B cell (primary cell): ENCODE results near the gene DEDD2. TPM values are rescaled to one million over a fixed set of nuclear protein-coding genes. Genes with fewer than 3 reads are reported as not detected.
A peak's percentile ranks its signal among the peaks of the same experiment; 100 is the strongest.

Source experiments
- ATAC-seq: fragments of 200-7000 bp; cut with Tn5 transposase; one replicate; pipeline ENCODE4 v1.10.0; 2021; ENCODE audit warnings: low read depth, mild to moderate bottlenecking, moderate number of reproducible peaks, moderate library complexity
- CTCF ChIA-PET: fragments of 350-600 bp; sonication (Branson Sonifier 250); formaldehyde crosslinking; loops from one replicate; lab custom pipeline; 2021; ENCODE audit warnings: antibody characterized with exemption, inconsistent platforms; lab: Charles Lee
- POLR2A ChIA-PET: fragments of 350-600 bp; sonication (Branson Sonifier 250); formaldehyde crosslinking; loops from one replicate; lab custom pipeline; 2021; ENCODE audit warnings: antibody characterized with exemption; lab: Charles Lee
- DNase-seq: peaks from one replicate; pipeline ENCODE4 v3.0.0; 2013
- H2AFZ ChIP-seq: 2 replicates; pipeline ENCODE4 v1.6.1; 2012; ENCODE audit warnings: mild to moderate bottlenecking, low read depth, low read length; ENCODE audit not compliant: insufficient read depth, poor library complexity, severe bottlenecking
- H3K27ac ChIP-seq, 2 donors: 1 replicate in 1 of 2; 2 replicates in 1 of 2; pipeline ENCODE4 v1.5.1; 2012 to 2013; ENCODE audit warnings: low read length in 2 of 2, mild to moderate bottlenecking in 2 of 2, moderate library complexity in 1 of 2
- H3K27me3 ChIP-seq, 4 experiments: fragments of 200-600 bp in 1 of 4; sonication (generic) in 1 of 4; replicated peaks in 1 of 4; 1 replicate in 2 of 4; 2 replicates in 2 of 4; pipeline versions ENCODE4 v1.6.1 to v1.7.0; 2013 to 2016; ENCODE audit warnings: low read length in 3 of 4, mild to moderate bottlenecking in 2 of 4, mixed read lengths in 1 of 4, moderate library complexity in 1 of 4; ENCODE audit not compliant: insufficient read depth in 4 of 4, control insufficient read depth in 3 of 4; ENCODE audit errors: control extremely low read depth in 1 of 4
- H3K36me3 ChIP-seq, 2 experiments: replicated peaks in 1 of 2; 1 replicate in 1 of 2; 2 replicates in 1 of 2; pipeline versions ENCODE4 v1.6.1 to v1.7.1; 2013; ENCODE audit warnings: low read length in 1 of 2; ENCODE audit not compliant: insufficient read depth in 2 of 2, control insufficient read depth in 1 of 2; ENCODE audit errors: control extremely low read depth in 1 of 2, extremely low read depth in 1 of 2
- H3K4me1 ChIP-seq, 2 donors: fragments of 200-600 bp in 1 of 2; sonication (generic) in 1 of 2; 1 replicate in 1 of 2; 2 replicates in 1 of 2; pipeline versions ENCODE4 v1.5.1 to v1.6.1; 2013 to 2017; ENCODE audit warnings: low read length in 2 of 2; ENCODE audit not compliant: control insufficient read depth in 2 of 2, insufficient read depth in 2 of 2
- H3K4me2 ChIP-seq: replicated peaks from 2 replicates; pipeline ENCODE3; 2012; ENCODE audit warnings: mild to moderate bottlenecking, low read depth, low read length; ENCODE audit not compliant: poor library complexity, severe bottlenecking
- H3K4me3 ChIP-seq, 5 experiments: fragments of 200-600 bp in 1 of 5; sonication (generic) in 1 of 5; 1 replicate in 3 of 5; 2 replicates in 2 of 5; pipeline versions ENCODE4 v1.5.1 to v1.7.0; 2011 to 2016; ENCODE audit warnings: low read length in 4 of 5, mild to moderate bottlenecking in 4 of 5, low read depth in 2 of 5, control low read depth in 1 of 5, moderate library complexity in 1 of 5; ENCODE audit not compliant: insufficient read depth in 1 of 5; ENCODE audit errors: control extremely low read depth in 1 of 5, extremely low read depth in 1 of 5
- H3K79me2 ChIP-seq: fragments of 200-600 bp; sonication (generic); one replicate; pipeline ENCODE4 v1.6.0; 2016; ENCODE audit warnings: low read length; ENCODE audit not compliant: control insufficient read depth, insufficient read depth
- H3K9ac ChIP-seq: fragments of 200-600 bp; sonication (generic); 2 replicates; pipeline ENCODE4 v1.6.1; 2017; ENCODE audit warnings: mild to moderate bottlenecking, low read length, moderate library complexity
- H3K9me3 ChIP-seq, 3 donors: one replicate each; pipeline versions ENCODE4 v1.6.1 to v1.7.1; 2013; ENCODE audit warnings: low read length in 2 of 3; ENCODE audit not compliant: control insufficient read depth in 2 of 3, insufficient read depth in 1 of 3; ENCODE audit errors: control extremely low read depth in 1 of 3
- H4K20me1 ChIP-seq: 2 replicates; pipeline ENCODE4 v1.6.0; 2012; ENCODE audit warnings: mild to moderate bottlenecking, low read length; ENCODE audit not compliant: insufficient read depth, control insufficient read depth, poor library complexity, severe bottlenecking
- H3K27ac Mint-ChIP-seq: one replicate; pipeline ENCODE4 v1.8.0; 2021; ENCODE audit warnings: mixed read lengths
- H3K27me3 Mint-ChIP-seq: one replicate; pipeline ENCODE4 v1.8.0; 2021; ENCODE audit warnings: mixed read lengths
- H3K4me1 Mint-ChIP-seq: one replicate; pipeline ENCODE4 v1.8.0; 2021; ENCODE audit warnings: mixed read lengths
- H3K4me3 Mint-ChIP-seq: one replicate; pipeline ENCODE4 v1.8.0; 2021; ENCODE audit warnings: mixed read lengths
- H3K9me3 Mint-ChIP-seq: one replicate; pipeline ENCODE4 v1.8.0; 2022; ENCODE audit warnings: mixed read lengths; ENCODE audit not compliant: insufficient read depth
- CTCF ChIP-seq: fragments of 200-600 bp; IDR thresholded peaks from one replicate; pipeline ENCODE4 v1.8.0; 2022; ENCODE audit warnings: antibody characterized with exemption, mild to moderate bottlenecking
- EZH2 ChIP-seq: IDR thresholded peaks from 2 replicates; pipeline ENCODE4 v1.6.1; 2012; ENCODE audit warnings: borderline replicate concordance, low read depth, mild to moderate bottlenecking, moderate library complexity, low read length; ENCODE audit not compliant: insufficient read depth, poor library complexity, severe bottlenecking
- WGBS: methylation state at CpG from one replicate; pipeline ENCODE4 v1.1.5; 2013; ENCODE audit warnings: missing lambda C conversion rate; ENCODE audit not compliant: insufficient coverage; 5-methylcytosine and 5-hydroxymethylcytosine counted together
- intact Hi-C: fragments of 100-400 bp; cut with micrococcal nuclease; formaldehyde crosslinking; loops from one replicate; pipeline ENCODE4 v1.10.0; 2022
- polyA plus RNA-seq: library from polyadenylated mRNA; depleted of rRNA; stranded (reverse); fragments of >200 nt; gene quantifications from 2 replicates; pipeline ENCODE4 v1.2.3, GENCODE V29; 2012
- total RNA-seq, 2 donors: library from RNA; stranded (reverse); fragments of 120-200 nt in 1 of 2; gene quantifications; 1 replicate in 1 of 2; 2 replicates in 1 of 2; pipeline versions ENCODE4 v1.2.3 to v1.2.4, GENCODE V29; 2013 to 2022

DEDD2 gene
- total and polyA plus RNA-seq, 2 donors (not counting 1 experiment from before 2014, with no cell fraction given): 52.8 to 90.6 TPM

- peaks cover 20% of the 10 kb centered on the region for H3K27me3 Mint-ChIP-seq
- no peak overlapping the region for H3K27ac Mint-ChIP-seq
- WGBS: 17% methylated on average over 12 of the region's 13 CpGs
- TF ChIP-seq CTCF (peak; percentile 53), EZH2 (no peak)
- peaks cover 29% of the 10 kb centered on the region for H3K4me1 Mint-ChIP-seq
- Histone ChIP-seq H3K9me3 (no peaks in the 10 kb centered on the region), H3K27me3 (peaks cover 0 to 49% (median 39%) of the 10 kb centered on the region in 4 experiments), H3K27ac (no peak overlapping the region), H3K4me3 (no peak overlapping the region), H3K4me1 (peaks cover 38 to 56% of the 10 kb centered on the region in 2 donors), H3K4me2 (no peak overlapping the region), H3K79me2 (peaks cover 26% of the 10 kb centered on the region), H3K36me3 (no peaks in the 10 kb centered on the region), H4K20me1 (peaks cover 40% of the 10 kb centered on the region), H2AFZ (no peak overlapping the region), H3K9ac (no peak overlapping the region)
- ChIA-PET POLR2A (no interaction called here), CTCF (interaction anchor here (10.8 kb wide), 1 partner anchor 69 kb away, joined by 150 read pairs; no protein-coding TSS in a partner anchor)
- intact Hi-C loops: no loop called here
- ATAC-seq (no peak), DNase-seq (peak; percentile 52)
- no peak overlapping the region for H3K4me3 Mint-ChIP-seq
- no peaks in the 10 kb centered on the region for H3K9me3 Mint-ChIP-seq
Observed at GRCh38 chr19:42178791-42179674, 38.4 kb downstream of the DEDD2 start.

GRCh38 chr19:42177686-42178019, 39.8 kb downstream of the DEDD2 start:
- Mint-ChIP-seq H3K9me3 (no peaks in the 10 kb centered on the region), H3K4me3 (no peak overlapping the region), H3K27ac (no peak overlapping the region), H3K4me1 (peaks cover 20% of the 10 kb centered on the region), H3K27me3 (peaks cover 20% of the 10 kb centered on the region)
- Histone ChIP-seq H3K9ac (no peak overlapping the region), H3K27me3 (peaks cover 0 to 49% (median 39%) of the 10 kb centered on the region in 4 experiments), H3K79me2 (peaks cover 26% of the 10 kb centered on the region), H3K4me2 (peak overlapping the region; percentile 98), H3K4me3 (peak overlapping the region in 2 of 5 experiments; percentile 22 to 54), H4K20me1 (peaks cover 40% of the 10 kb centered on the region), H3K36me3 (no peaks in the 10 kb centered on the region), H2AFZ (no peak overlapping the region), H3K4me1 (peaks cover 31 to 55% of the 10 kb centered on the region in 2 donors), H3K9me3 (no peaks in the 10 kb centered on the region), H3K27ac (no peak overlapping the region)
- POLR2A ChIA-PET: interaction anchor here (1.4 kb wide), 1 partner anchor 63 kb away, joined by 4 read pairs; no protein-coding TSS in a partner anchor
- CTCF ChIA-PET: interaction anchor here (0.7 to 3.2 kb wide), 7 partner anchors 8 to 246 kb away, joined by 3 to 32 read pairs (median 7); partner anchors contain the start of gene POU2F2
- ATAC-seq: no peak
- no peak for DNase-seq
- 33% methylated on average over 3 of the region's 3 CpGs for WGBS
- intact Hi-C loops: loop anchor here (2.0 kb wide), 2 partner anchors 39 to 65 kb away; partner anchors contain the start of genes DEDD2 and GSK3A
- no peak for TF ChIP-seq CTCF
- no peak for TF ChIP-seq EZH2
